ENCODE results near the gene GNAI1.

The GNAI1 gene

DNA sequence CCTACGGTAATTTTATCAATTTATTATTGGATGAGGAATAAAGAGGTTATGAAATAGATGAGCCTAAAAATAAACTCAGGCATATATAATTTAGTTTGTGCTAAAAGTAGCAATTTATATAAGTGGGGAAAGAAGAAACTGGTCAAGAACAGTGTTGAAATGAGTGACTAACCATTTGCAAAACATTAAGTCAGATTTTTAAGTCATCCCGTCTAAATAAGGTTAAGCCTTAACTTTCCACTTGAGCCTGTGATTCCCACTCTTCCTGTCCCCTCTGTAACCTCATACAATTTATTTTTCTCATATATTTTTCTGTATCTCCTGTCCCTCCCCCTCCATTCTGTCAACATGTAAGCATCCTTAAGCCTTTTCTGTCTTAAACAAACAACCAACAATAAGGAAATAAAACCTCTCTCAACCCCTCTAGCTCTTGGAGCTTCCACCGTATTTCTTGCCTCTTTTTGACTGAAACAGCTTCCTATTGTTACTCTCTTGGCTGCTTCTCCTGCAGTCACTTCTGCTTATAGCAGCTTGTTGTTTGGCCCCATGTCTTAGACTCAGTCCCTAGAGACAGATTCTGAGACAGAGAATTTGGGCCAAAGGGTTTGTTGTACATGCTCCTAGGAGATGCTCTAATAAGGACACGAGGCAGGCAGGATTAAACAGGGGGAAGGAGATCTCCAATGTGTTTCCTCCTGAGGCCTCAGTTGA is 109.7 kb downstream of the GNAI1 start:
- in situ Hi-C loops (cut with MboI; ENCODE audit: low sequenced_read_pairs), result no loop called here

DNA sequence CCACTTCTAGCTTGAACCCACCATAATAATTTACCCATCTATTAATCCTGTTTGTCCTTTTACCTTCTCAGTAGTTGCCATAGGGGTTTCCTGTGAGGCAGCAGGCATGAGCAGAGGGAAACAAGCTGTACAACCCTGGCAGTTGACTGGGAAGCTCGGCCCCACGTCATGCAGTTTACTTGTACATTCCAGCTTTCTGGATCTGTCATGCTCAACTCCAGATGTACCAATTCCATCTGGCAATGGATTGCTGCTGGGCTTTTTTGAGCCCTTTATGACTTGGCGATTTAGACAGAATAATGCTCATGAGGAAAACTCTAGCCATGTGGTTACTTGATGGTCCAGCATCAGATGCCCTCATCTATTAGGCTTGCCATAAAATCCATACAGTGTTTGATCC is 112.5 kb downstream of the GNAI1 start:
- in situ Hi-C loops (cut with MboI; ENCODE audit: low sequenced_read_pairs), result no loop called here

GRCh38 chr7:80247891-80248290 is 113.3 kb downstream of the GNAI1 start:
- in situ Hi-C loops (cut with MboI; ENCODE audit: low sequenced_read_pairs), result no loop called here

DNA sequence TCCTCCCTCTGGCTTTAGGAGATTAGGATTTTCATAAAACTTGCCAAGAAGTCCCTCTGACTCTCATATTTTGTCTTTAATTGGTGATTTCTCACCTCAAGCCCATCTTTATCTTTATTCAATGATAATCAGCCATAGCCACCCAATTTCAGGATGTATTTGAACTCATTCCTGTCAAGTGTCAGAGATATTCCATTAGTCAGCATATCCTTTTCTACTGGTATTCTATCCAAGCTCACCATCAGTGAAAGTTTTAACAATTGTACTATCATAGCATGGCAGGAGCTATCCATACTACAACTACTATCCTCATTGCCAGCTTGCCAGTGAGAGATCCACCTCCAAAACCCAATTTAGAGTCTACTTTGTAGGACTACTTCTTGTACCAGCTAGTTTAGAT is 114.6 kb downstream of the GNAI1 start:
- in situ Hi-C loops (cut with MboI; ENCODE audit: low sequenced_read_pairs), result no loop called here

GRCh38 chr7:80249619-80250295 is 115.1 kb downstream of the GNAI1 start:
- in situ Hi-C loops (cut with MboI; ENCODE audit: low sequenced_read_pairs), result no loop called here

DNA sequence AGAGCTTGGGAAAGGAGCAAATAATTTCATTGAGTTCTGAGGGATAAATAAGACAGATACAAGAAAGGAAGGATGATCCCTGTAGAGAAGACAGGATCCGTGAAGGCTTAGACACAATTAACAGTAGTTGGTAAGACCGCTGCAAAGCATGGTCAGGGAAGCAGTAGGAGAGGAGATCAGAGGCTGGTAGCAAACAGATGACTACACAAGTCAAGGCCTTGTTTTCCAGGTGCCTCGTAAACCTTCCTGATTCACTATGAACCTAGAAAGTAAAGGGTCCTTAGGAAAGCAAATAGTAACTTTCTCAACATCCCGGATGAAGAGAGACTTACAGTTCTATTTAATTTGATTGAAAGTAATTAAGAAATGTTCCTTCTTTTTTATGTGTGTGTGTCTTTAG is 118.6 kb downstream of the GNAI1 start:
- in situ Hi-C loops (cut with MboI; ENCODE audit: low sequenced_read_pairs), result no loop called here

- in situ Hi-C loops (cut with MboI; ENCODE audit: low sequenced_read_pairs), result no loop called here
Observed at GRCh38 chr7:80253653-80254052, 119.0 kb downstream of the GNAI1 start.

GRCh38 chr7:80255656-80256055 is 121.0 kb downstream of the GNAI1 start:
- in situ Hi-C loops (cut with MboI; ENCODE audit: low sequenced_read_pairs), result no loop called here

GRCh38 chr7:80257756-80258155 is 123.1 kb downstream of the GNAI1 start:
- in situ Hi-C loops (cut with MboI; ENCODE audit: low sequenced_read_pairs), result no loop called here

- in situ Hi-C loops (cut with MboI; ENCODE audit: low sequenced_read_pairs), result no loop called here
Observed at GRCh38 chr7:80260606-80261005, 126.0 kb downstream of the GNAI1 start.

DNA sequence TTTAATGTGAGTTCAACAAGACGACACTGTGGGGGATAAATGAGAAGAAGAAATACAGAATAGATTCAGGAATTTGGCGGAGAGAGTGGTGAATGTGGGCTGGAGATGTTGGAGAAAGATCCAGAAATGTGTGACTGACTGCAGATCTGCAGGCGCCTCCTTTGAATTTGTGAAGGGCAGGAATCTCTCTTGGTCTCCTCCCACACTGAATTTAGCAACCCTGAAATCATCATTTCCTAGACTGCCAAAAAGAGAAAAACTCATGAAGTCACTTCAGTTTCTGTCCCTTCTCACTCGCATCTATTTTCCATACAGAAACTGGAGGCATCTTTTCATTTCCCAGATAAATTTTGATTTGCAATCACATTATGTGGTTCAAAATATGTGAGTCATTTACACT is 128.7 kb downstream of the GNAI1 start:
- in situ Hi-C loops (cut with MboI; ENCODE audit: low sequenced_read_pairs), result no loop called here

- in situ Hi-C loops (cut with MboI; ENCODE audit: low sequenced_read_pairs), result no loop called here
Observed at GRCh38 chr7:80263821-80264220, 129.2 kb downstream of the GNAI1 start.

DNA sequence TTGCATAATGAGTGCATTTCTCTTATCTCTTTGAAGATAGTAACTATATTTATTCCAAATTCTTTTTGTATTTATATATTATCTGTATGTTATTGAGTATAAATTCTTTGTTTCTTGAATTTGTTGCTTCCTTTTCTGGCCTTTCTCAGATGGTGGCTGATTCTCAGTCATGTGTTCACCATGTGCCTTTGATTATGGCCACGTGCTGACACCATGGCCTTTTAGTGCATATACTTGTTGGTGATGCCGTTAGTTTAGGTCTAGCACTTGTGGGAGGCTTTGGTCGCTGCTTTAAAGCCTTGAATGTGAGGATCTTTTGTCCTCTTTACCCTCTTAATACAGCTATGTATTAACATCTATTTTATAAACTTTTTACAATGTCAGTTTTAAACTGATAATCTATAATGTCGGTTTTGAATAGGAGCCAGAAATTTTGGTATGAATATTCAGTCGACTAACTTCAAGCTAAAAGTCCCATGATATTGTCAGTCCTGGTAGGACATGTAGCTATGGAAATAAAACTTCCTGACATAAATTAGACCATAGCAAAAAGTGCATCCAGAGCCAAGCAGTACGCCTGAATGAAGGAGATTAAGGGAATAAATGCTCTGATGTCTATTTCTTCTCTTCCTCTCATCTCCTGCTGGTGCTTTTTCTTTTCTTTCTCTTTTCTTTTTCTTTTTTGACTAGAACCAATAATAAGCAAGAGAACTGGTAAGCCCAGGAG is 130.3 kb downstream of the GNAI1 start:
- in situ Hi-C loops (cut with MboI; ENCODE audit: low sequenced_read_pairs), result no loop called here

DNA sequence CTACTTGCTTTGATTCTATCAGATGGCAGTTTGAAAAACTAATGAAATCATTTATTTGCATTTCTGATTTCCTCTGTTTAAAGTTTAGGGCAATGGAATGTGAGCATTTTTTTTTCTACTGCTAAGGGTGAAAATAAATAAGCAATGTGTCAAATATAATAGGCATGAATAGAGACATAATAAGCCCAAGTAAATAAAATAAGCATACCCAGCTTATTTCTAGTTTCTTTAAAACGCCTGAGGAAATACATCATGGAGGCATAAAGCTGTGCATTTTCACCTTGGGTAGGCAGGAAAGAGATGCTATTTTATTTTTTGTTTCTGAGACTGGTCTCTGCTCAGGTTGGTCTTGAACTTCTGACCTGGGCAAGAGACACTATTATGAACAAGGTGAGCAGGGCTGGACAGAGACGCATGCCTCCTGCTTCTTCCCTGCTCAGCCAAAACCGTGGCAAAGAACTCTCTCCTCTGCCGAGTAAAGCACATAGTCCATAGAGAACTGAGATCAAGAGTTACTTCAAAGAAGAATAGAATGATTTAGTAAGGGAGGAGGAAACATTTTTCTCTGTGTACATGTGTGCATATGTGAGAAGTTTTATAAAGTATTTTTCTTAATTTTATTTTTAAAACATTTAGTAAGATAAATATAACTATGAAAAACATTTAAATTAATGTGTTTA is 138.1 kb downstream of the GNAI1 start:
- in situ Hi-C loops (cut with MboI; ENCODE audit: low sequenced_read_pairs), result no loop called here

DNA sequence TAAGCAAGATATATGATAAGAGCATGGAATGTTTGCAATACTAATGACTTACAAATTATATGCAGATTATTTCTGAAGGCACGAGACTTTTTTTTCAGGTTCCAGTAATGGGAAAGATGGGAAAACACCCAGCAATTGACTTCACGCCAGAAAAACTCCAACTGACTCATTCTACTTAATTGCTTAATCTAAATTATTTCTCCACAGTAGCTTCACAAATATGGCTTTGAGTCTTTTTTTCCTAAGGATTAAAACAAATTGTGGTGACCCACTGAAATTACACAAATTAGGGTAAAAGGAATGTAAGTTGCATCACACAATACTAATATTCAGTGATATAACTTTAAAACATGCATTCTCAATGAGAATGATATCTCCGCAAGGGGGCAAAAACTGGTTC is 138.7 kb downstream of the GNAI1 start:
- in situ Hi-C loops (cut with MboI; ENCODE audit: low sequenced_read_pairs), result no loop called here

- in situ Hi-C loops (cut with MboI; ENCODE audit: low sequenced_read_pairs), result no loop called here
Observed at GRCh38 chr7:80275192-80275605, 140.6 kb downstream of the GNAI1 start.

Data from hTERT RPE-1 (cell line).